Liver (tissue), 9 donors: ENCODE measurements around the gene EML1. TPM values are rescaled to one million over a fixed set of nuclear protein-coding genes. Genes with fewer than 3 reads are reported as not detected.

Experiments
- DNase-seq: peaks from one replicate; pipeline ENCODE4 v3.0.0-alpha.2; 2017; ENCODE audit warnings: low spot score
- H3K27ac ChIP-seq, 2 donors: one replicate each; pipeline ENCODE4 v1.7.0; 2013; ENCODE audit warnings: inconsistent platforms in 2 of 2, low read length in 2 of 2, control low read depth in 1 of 2, low read depth in 1 of 2, mild to moderate bottlenecking in 1 of 2
- H3K27me3 ChIP-seq, 4 donors: one replicate each; pipeline versions ENCODE4 v1.6.1 to v1.7.0; 2013; ENCODE audit warnings: low read length in 3 of 4, inconsistent platforms in 1 of 4, mild to moderate bottlenecking in 1 of 4, moderate library complexity in 1 of 4; ENCODE audit not compliant: control insufficient read depth in 4 of 4, insufficient read depth in 4 of 4
- H3K36me3 ChIP-seq, 4 donors: one replicate each; pipeline versions ENCODE4 v1.6.1 to v1.7.0; 2013; ENCODE audit warnings: low read length in 3 of 4, mild to moderate bottlenecking in 3 of 4, low read depth in 1 of 4, moderate library complexity in 1 of 4; ENCODE audit not compliant: control insufficient read depth in 4 of 4, insufficient read depth in 3 of 4
- H3K4me1 ChIP-seq, 4 donors: one replicate each; pipeline versions ENCODE4 v1.6.1 to v1.7.0; 2013; ENCODE audit warnings: low read length in 3 of 4, mild to moderate bottlenecking in 3 of 4, moderate library complexity in 1 of 4; ENCODE audit not compliant: control insufficient read depth in 4 of 4, insufficient read depth in 4 of 4
- H3K4me3 ChIP-seq, 3 donors: one replicate each; pipeline versions ENCODE4 v1.6.1 to v1.7.0; 2013; ENCODE audit warnings: low read length in 3 of 3, control low read depth in 1 of 3, low read depth in 1 of 3, mild to moderate bottlenecking in 1 of 3
- H3K9ac ChIP-seq, 2 donors: one replicate each; pipeline ENCODE4 v1.7.0; 2013; ENCODE audit warnings: low read length in 2 of 2, mild to moderate bottlenecking in 2 of 2, moderate library complexity in 2 of 2, control low read depth in 1 of 2, low read depth in 1 of 2
- H3K9me3 ChIP-seq, 4 donors: one replicate each; pipeline versions ENCODE4 v1.6.1 to v1.7.0; 2013; ENCODE audit warnings: low read length in 3 of 4; ENCODE audit not compliant: control insufficient read depth in 4 of 4
- ATF3 ChIP-seq: IDR thresholded peaks from 2 replicates; pipeline ENCODE4 v1.6.1; 2016; ENCODE audit warnings: antibody characterized with exemption
- CTCF ChIP-seq: fragments of 150-350 bp; IDR thresholded peaks from 2 replicates; pipeline ENCODE4 v1.5.1; 2017; ENCODE audit warnings: improper control_type of control experiment, low read depth, low read length; ENCODE audit not compliant: missing input control
- EGR1 ChIP-seq, 2 donors: IDR thresholded peaks; 2 replicates each; pipeline ENCODE4 v1.6.1; 2016 to 2018; ENCODE audit warnings: antibody characterized with exemption in 2 of 2, low read depth in 2 of 2
- FOXA1 ChIP-seq: IDR thresholded peaks from 2 replicates; pipeline ENCODE4 v1.6.1; 2016; ENCODE audit warnings: antibody characterized with exemption
- FOXA2 ChIP-seq: IDR thresholded peaks from 2 replicates; pipeline ENCODE4 v1.6.1; 2016; ENCODE audit warnings: antibody characterized with exemption
- GABPA ChIP-seq, 2 donors: IDR thresholded peaks in 1 of 2; conservative IDR thresholded peaks in 1 of 2; 2 replicates each; pipeline ENCODE4 v1.6.1; 2016; ENCODE audit warnings: antibody characterized with exemption in 2 of 2, mild to moderate bottlenecking in 1 of 2, moderate library complexity in 1 of 2
- HNF4G ChIP-seq: IDR thresholded peaks from 2 replicates; pipeline ENCODE4 v1.6.1; 2016; ENCODE audit warnings: antibody characterized with exemption
- NR2F2 ChIP-seq: IDR thresholded peaks from 2 replicates; pipeline ENCODE4 v1.6.1; 2016; ENCODE audit warnings: antibody characterized with exemption
- RAD21 ChIP-seq, 2 donors: IDR thresholded peaks; 2 replicates each; pipeline ENCODE4 v1.6.1; 2016; ENCODE audit warnings: antibody characterized with exemption in 2 of 2, mild to moderate bottlenecking in 2 of 2
- REST ChIP-seq: IDR thresholded peaks from 2 replicates; pipeline ENCODE4 v1.6.1; 2016; ENCODE audit warnings: antibody characterized with exemption, mild to moderate bottlenecking
- SP1 ChIP-seq: IDR thresholded peaks from 2 replicates; pipeline ENCODE4 v1.6.1; 2018; ENCODE audit warnings: antibody characterized with exemption, mild to moderate bottlenecking
- YY1 ChIP-seq: IDR thresholded peaks from 2 replicates; pipeline ENCODE4 v1.6.1; 2016; ENCODE audit warnings: antibody characterized with exemption, mild to moderate bottlenecking
- WGBS: extraction: QIAGEN DNeasy Blood & Tissue Kit; methylation state at CpG from one replicate; pipeline ENCODE4 v1.1.7; 2013; 5-methylcytosine and 5-hydroxymethylcytosine counted together
- polyA plus RNA-seq, 2 donors: library from polyadenylated mRNA; stranded (reverse) in 1 of 2; unstranded in 1 of 2; fragments of 200-250 nt in 1 of 2; fragments of >200 nt in 1 of 2; fragmentation: Nextera tagmentation in 1 of 2; extraction: Ambion mirVana in 1 of 2; gene quantifications; one replicate each; pipeline versions ENCODE4 v1.2.1 to v1.2.3, GENCODE V29; 2013 to 2015
- total RNA-seq, 2 donors: library from RNA; depleted of rRNA; stranded (reverse); fragments of >200 nt; gene quantifications; one replicate each; pipeline ENCODE4 v1.2.3, GENCODE V29; 2014
- TF ChIP-seq, protein P1 (sequence below): IDR thresholded peaks from 2 replicates; pipeline ENCODE4 v1.6.1; 2016; ENCODE audit warnings: antibody characterized with exemption
- donor health status: healthy.
- donor health status: healthy.
- donor health status: healthy.
- donor health status: healthy.
- donor health status: healthy.

Gene EML1
- total and polyA plus RNA-seq, 4 donors: 2.7 to 14.6 (median 4.6) TPM

GRCh38 chr14:99772371-99773283, 20.6 kb upstream of the EML1 start (continued):
- no peak for TF ChIP-seq REST

DNA sequence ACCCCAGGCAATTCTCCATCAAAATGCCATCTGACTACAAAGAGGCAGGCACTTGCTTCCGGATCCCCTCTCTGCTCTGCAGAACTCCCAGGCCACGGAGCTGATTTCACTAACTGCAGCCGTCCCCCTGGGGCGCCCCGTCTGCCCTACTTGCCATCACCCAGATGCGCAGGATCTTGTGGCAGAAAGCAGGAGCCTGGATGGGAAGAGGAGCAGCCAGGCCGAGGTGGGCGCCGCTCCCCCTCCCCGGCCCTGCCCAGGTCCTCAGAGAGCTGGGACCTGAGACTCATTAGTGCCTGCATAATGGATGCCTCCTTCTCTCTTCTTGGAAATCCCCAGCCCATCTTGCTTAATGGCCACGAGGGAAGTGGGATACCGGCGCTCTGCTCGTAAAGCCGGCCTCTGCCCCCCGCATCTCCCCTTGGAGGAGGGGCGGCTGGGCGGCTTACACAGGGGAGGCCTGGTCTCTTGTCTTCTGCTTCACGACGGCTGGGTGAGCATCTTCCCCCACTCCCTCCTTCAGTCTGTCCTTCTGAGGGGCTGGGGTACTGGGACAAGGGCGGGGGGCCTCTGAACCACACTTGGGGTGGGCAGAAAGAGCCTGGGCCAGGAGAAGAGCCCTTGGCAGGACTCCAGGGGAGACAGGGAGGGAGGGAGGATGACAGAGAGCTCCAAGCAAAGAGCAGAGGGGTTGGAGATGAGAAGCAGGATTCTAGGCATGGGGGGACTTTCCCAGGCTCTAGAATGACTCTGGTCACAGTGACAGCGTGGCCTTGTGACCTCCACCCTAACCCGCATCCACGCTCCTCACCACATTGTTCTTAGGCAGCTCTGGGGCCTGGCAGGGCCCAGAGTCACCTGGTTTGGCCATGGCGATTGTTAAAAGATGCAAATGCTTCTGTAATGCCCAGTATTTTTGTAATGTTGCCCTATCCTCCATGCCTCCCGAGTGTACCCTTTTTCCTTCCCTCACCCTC, 19.4 kb upstream of the EML1 start:
- DNase-seq: no peak
- Histone ChIP-seq H3K36me3 (no peaks in the 10 kb centered on the region), H3K9me3 (no peaks in the 10 kb centered on the region), H3K9ac (no peak overlapping the region), H3K4me1 (no peaks in the 10 kb centered on the region), H3K4me3 (no peak overlapping the region), H3K27ac (no peak overlapping the region), H3K27me3 (peaks cover 0 to 9% (median 0%) of the 10 kb centered on the region in 4 donors)
- TF ChIP-seq SP1: no peak
- no peak for TF ChIP-seq NR2F2
- no peak for TF ChIP-seq GABPA (IDR thresholded peaks at IDR 0.05 in 1 of 2, conservative IDR thresholded peaks at IDR 0.05 in 1 of 2)
- no peak for TF ChIP-seq EGR1 (IDR thresholded peaks at IDR 0.05; ENCODE audit: low read depth in 2 of 2)
- TF ChIP-seq FOXA2: no peak
- TF ChIP-seq, protein P1, sequence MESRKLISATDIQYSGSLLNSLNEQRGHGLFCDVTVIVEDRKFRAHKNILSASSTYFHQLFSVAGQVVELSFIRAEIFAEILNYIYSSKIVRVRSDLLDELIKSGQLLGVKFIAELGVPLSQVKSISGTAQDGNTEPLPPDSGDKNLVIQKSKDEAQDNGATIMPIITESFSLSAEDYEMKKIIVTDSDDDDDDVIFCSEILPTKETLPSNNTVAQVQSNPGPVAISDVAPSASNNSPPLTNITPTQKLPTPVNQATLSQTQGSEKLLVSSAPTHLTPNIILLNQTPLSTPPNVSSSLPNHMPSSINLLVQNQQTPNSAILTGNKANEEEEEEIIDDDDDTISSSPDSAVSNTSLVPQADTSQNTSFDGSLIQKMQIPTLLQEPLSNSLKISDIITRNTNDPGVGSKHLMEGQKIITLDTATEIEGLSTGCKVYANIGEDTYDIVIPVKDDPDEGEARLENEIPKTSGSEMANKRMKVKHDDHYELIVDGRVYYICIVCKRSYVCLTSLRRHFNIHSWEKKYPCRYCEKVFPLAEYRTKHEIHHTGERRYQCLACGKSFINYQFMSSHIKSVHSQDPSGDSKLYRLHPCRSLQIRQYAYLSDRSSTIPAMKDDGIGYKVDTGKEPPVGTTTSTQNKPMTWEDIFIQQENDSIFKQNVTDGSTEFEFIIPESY: no peak
- TF ChIP-seq YY1: no peak
- no peak for TF ChIP-seq RAD21 (IDR thresholded peaks at IDR 0.05)
- no peak for TF ChIP-seq HNF4G
- no peak for TF ChIP-seq CTCF
- TF ChIP-seq ATF3: no peak
- no peak for TF ChIP-seq FOXA1
- TF ChIP-seq REST: no peak
- WGBS: 83% methylated on average over 26 of the region's 26 CpGs
